CD4-positive, alpha-beta memory T cell (primary cell): ENCODE results near the gene G6PD. TPM values are rescaled to one million over a fixed set of nuclear protein-coding genes. Genes with fewer than 3 reads are reported as not detected.
"Not testable (repeated sequence)": the region's sequence is repeated elsewhere in the genome, so short reads cannot be mapped to it uniquely, and the experiment has no call there.

Experiments used
- CTCF ChIA-PET: fragments of 350-600 bp; sonication (Branson Sonifier 250); formaldehyde crosslinking; loops from one replicate; lab custom pipeline; 2021; ENCODE audit warnings: inconsistent platforms; ENCODE audit not compliant: partially characterized antibody; lab: Charles Lee
- POLR2A ChIA-PET: fragments of 350-600 bp; sonication (Branson Sonifier 250); formaldehyde crosslinking; loops from one replicate; lab custom pipeline; 2021; ENCODE audit not compliant: partially characterized antibody; lab: Charles Lee
- DNase-seq, 5 donors: peaks; one replicate each; pipeline versions ENCODE4 v3.0.0 to v3.0.0-alpha.2; 2020 to 2022; ENCODE audit warnings: mixed read lengths in 1 of 5
- H3K27ac ChIP-seq: one replicate; pipeline ENCODE4 v1.7.0; 2013; ENCODE audit warnings: low read depth, low read length
- H3K27me3 ChIP-seq: 2 replicates; pipeline ENCODE4 v1.7.0; 2013; ENCODE audit warnings: mild to moderate bottlenecking, low read length, moderate library complexity; ENCODE audit not compliant: insufficient read depth
- H3K36me3 ChIP-seq: 2 replicates; pipeline ENCODE4 v1.7.0; 2013; ENCODE audit warnings: mild to moderate bottlenecking, low read length, moderate library complexity; ENCODE audit not compliant: insufficient read depth
- H3K4me1 ChIP-seq: 2 replicates; pipeline ENCODE4 v1.7.0; 2013; ENCODE audit warnings: mild to moderate bottlenecking, low read length, moderate library complexity; ENCODE audit not compliant: insufficient read depth
- H3K4me3 ChIP-seq, 2 donors: one replicate each; pipeline ENCODE4 v1.7.0; 2013; ENCODE audit warnings: low read length in 2 of 2, mild to moderate bottlenecking in 1 of 2
- H3K9me3 ChIP-seq, 2 donors: one replicate each; pipeline ENCODE4 v1.7.0; 2013; ENCODE audit warnings: low read length in 2 of 2, control low read depth in 1 of 2; ENCODE audit not compliant: control insufficient read depth in 1 of 2
- H3K27ac Mint-ChIP-seq, 7 donors: one replicate each; pipeline ENCODE4 v1.8.0; 2020 to 2021; ENCODE audit warnings: mixed read lengths in 7 of 7, mild to moderate bottlenecking in 6 of 7, inconsistent platforms in 3 of 7, moderate library complexity in 3 of 7
- H3K27me3 Mint-ChIP-seq, 2 donors: one replicate each; pipeline ENCODE4 v1.8.0; 2020 to 2021; ENCODE audit warnings: mixed read lengths in 2 of 2
- H3K36me3 Mint-ChIP-seq, 2 donors: one replicate each; pipeline ENCODE4 v1.8.0; 2020 to 2021; ENCODE audit warnings: mixed read lengths in 2 of 2, inconsistent platforms in 1 of 2, mild to moderate bottlenecking in 1 of 2
- H3K4me1 Mint-ChIP-seq, 4 donors: one replicate each; pipeline ENCODE4 v1.8.0; 2020 to 2021; ENCODE audit warnings: mixed read lengths in 4 of 4, mild to moderate bottlenecking in 1 of 4
- H3K4me3 Mint-ChIP-seq, 8 donors: one replicate each; pipeline ENCODE4 v1.8.0; 2020 to 2021; ENCODE audit warnings: mixed read lengths in 8 of 8, mild to moderate bottlenecking in 7 of 8, moderate library complexity in 6 of 8, inconsistent platforms in 3 of 8
- H3K9me3 Mint-ChIP-seq, 8 donors: one replicate each; pipeline ENCODE4 v1.8.0; 2020 to 2021; ENCODE audit warnings: mixed read lengths in 8 of 8, mild to moderate bottlenecking in 5 of 8, inconsistent platforms in 3 of 8, moderate library complexity in 1 of 8
- intact Hi-C: fragments of 100-400 bp; cut with micrococcal nuclease; formaldehyde crosslinking; loops from one replicate; pipeline ENCODE4 v1.15.1; 2023
- polyA plus RNA-seq, 2 donors: library from polyadenylated mRNA; unstranded; fragments of 300-500 nt; fragmentation: Illumina TruSeq; gene quantifications; one replicate each; pipeline ENCODE4 v1.2.3, GENCODE V29; 2021
- total RNA-seq, 2 experiments: library from RNA; stranded (reverse); gene quantifications; one replicate each; pipeline ENCODE4 v1.2.3, GENCODE V29; 2021

G6PD gene
- total and polyA plus RNA-seq, 4 experiments from 2014 or later = 1.7 to 46.0 (median 24.6) TPM

- ChIA-PET POLR2A (interaction anchor here (1.0 to 1.6 kb wide), 2 partner anchors 17 to 109 kb away, joined by 4 read pairs; partner anchors contain the start of genes RPL10 and SLC10A3), CTCF (interaction anchor here (1.2 kb wide), 1 partner anchor 19 kb away, joined by 5 read pairs; no protein-coding TSS in a partner anchor)
- intact Hi-C loops = no loop called here
- Mint-ChIP-seq H3K4me3 (no peak overlapping the region), H3K9me3 (peaks cover 0 to 5% (median 0%) of the 10 kb centered on the region in 8 donors), H3K27me3 (no peaks in the 10 kb centered on the region), H3K36me3 (peaks cover 9 to 15% of the 10 kb centered on the region in 2 donors), H3K27ac (no peak overlapping the region), H3K4me1 (peaks cover 2 to 16% (median 6%) of the 10 kb centered on the region in 4 donors)
- Histone ChIP-seq H3K4me1 (peaks cover 5% of the 10 kb centered on the region), H3K27me3 (no peaks in the 10 kb centered on the region), H3K9me3 (no peaks in the 10 kb centered on the region), H3K36me3 (no peaks in the 10 kb centered on the region), H3K27ac (no peak overlapping the region), H3K4me3 (no peak overlapping the region)
- no peak for DNase-seq
Observed at GRCh38 chrX:154507673-154508383, 38.8 kb downstream of the G6PD start.

- no peaks in the 10 kb centered on the region for H3K27me3 Mint-ChIP-seq
- H3K36me3 Mint-ChIP-seq = peaks cover 9 to 15% of the 10 kb centered on the region in 2 donors
- H3K36me3 ChIP-seq = no peaks in the 10 kb centered on the region
- no peak overlapping the region for H3K27ac ChIP-seq
- H3K4me1 Mint-ChIP-seq = peaks cover 2 to 8% (median 6%) of the 10 kb centered on the region in 4 donors
- DNase-seq = no peak
- POLR2A ChIA-PET = interaction anchor here (1.0 to 1.6 kb wide), 2 partner anchors 16 to 108 kb away, joined by 4 read pairs; partner anchors contain the start of genes RPL10 and SLC10A3
- peaks cover 5% of the 10 kb centered on the region for H3K4me1 ChIP-seq
- H3K9me3 ChIP-seq = no peaks in the 10 kb centered on the region
- H3K27ac Mint-ChIP-seq = no peak overlapping the region
- no peaks in the 10 kb centered on the region for H3K27me3 ChIP-seq
- CTCF ChIA-PET = interaction anchor here (1.2 kb wide), 1 partner anchor 20 kb away, joined by 5 read pairs; no protein-coding TSS in a partner anchor
- intact Hi-C loops = no loop called here
- H3K4me3 Mint-ChIP-seq = no peak overlapping the region
- H3K4me3 ChIP-seq = no peak overlapping the region
- peaks cover 0 to 5% (median 0%) of the 10 kb centered on the region in 8 donors for H3K9me3 Mint-ChIP-seq
Observed at GRCh38 chrX:154506483-154507332, 39.9 kb downstream of the G6PD start.

- CTCF ChIA-PET = no interaction called here
Observed at GRCh38 chrX:154505734-154506133, 40.9 kb downstream of the G6PD start.

GRCh38 chrX:154502989-154503388 lies 43.7 kb downstream of the G6PD start:
- no peak overlapping the region for H3K27ac ChIP-seq
- no peaks in the 10 kb centered on the region for H3K27me3 ChIP-seq
- H3K36me3 ChIP-seq = no peaks in the 10 kb centered on the region
- H3K4me3 Mint-ChIP-seq = no peak overlapping the region
- H3K27me3 Mint-ChIP-seq = no peaks in the 10 kb centered on the region
- no peaks in the 10 kb centered on the region for H3K4me1 Mint-ChIP-seq
- no peak overlapping the region for H3K27ac Mint-ChIP-seq
- CTCF ChIA-PET = no interaction called here
- intact Hi-C loops = no loop called here
- no peak overlapping the region for H3K4me3 ChIP-seq
- no peaks in the 10 kb centered on the region for H3K4me1 ChIP-seq
- H3K9me3 Mint-ChIP-seq = no peaks in the 10 kb centered on the region
- POLR2A ChIA-PET = interaction anchor here (1.5 kb wide), 1 partner anchor 12 kb away, joined by 5 read pairs; no protein-coding TSS in a partner anchor
- no peaks in the 10 kb centered on the region for H3K9me3 ChIP-seq
- no peak for DNase-seq
- no peaks in the 10 kb centered on the region for H3K36me3 Mint-ChIP-seq

More at GRCh38 chrX:154505734-154506133, 40.9 kb downstream of the G6PD start:
- Mint-ChIP-seq H3K27me3 (no peaks in the 10 kb centered on the region), H3K27ac (no peak overlapping the region), H3K4me3 (no peak overlapping the region), H3K9me3 (peaks cover 0 to 5% (median 0%) of the 10 kb centered on the region in 8 donors), H3K36me3 (peaks cover 7 to 15% of the 10 kb centered on the region in 2 donors), H3K4me1 (peaks cover 0 to 1% (median under 1%) of the 10 kb centered on the region in 4 donors)
- Histone ChIP-seq H3K27me3 (no peaks in the 10 kb centered on the region), H3K9me3 (no peaks in the 10 kb centered on the region), H3K27ac (no peak overlapping the region), H3K4me3 (no peak overlapping the region), H3K4me1 (no peaks in the 10 kb centered on the region), H3K36me3 (no peaks in the 10 kb centered on the region)
- POLR2A ChIA-PET = no interaction called here
- no peak for DNase-seq
- intact Hi-C loops = no loop called here

GRCh38 chrX:154502098-154502497 lies 44.5 kb downstream of the G6PD start:
- no peak overlapping the region for H3K4me3 Mint-ChIP-seq
- POLR2A ChIA-PET = interaction anchor here (1.5 kb wide), 1 partner anchor 11 kb away, joined by 5 read pairs; no protein-coding TSS in a partner anchor
- no peaks in the 10 kb centered on the region for H3K36me3 ChIP-seq

GRCh38 chrX:154501423-154501822 lies 45.2 kb downstream of the G6PD start:
- H3K9me3 ChIP-seq, H3K9me3 Mint-ChIP-seq, H3K27me3 ChIP-seq, H3K27ac ChIP-seq, H3K4me3 Mint-ChIP-seq, H3K27me3 Mint-ChIP-seq, H3K4me3 ChIP-seq, H3K36me3 Mint-ChIP-seq, intact Hi-C loops, H3K4me1 ChIP-seq, H3K27ac Mint-ChIP-seq, H3K4me1 Mint-ChIP-seq, H3K36me3 ChIP-seq, CTCF ChIA-PET, DNase-seq: not testable (repeated sequence)
- POLR2A ChIA-PET = interaction anchor here (0.7 kb wide), 1 partner anchor 11 kb away, joined by 3 read pairs; no protein-coding TSS in a partner anchor

More at GRCh38 chrX:154502098-154502497, 44.5 kb downstream of the G6PD start:
- no peak overlapping the region for H3K4me3 ChIP-seq
- DNase-seq = no peak
- H3K4me1 ChIP-seq = no peaks in the 10 kb centered on the region
- no peaks in the 10 kb centered on the region for H3K27me3 Mint-ChIP-seq
- no peaks in the 10 kb centered on the region for H3K9me3 Mint-ChIP-seq
- no peaks in the 10 kb centered on the region for H3K9me3 ChIP-seq
- H3K36me3 Mint-ChIP-seq = no peaks in the 10 kb centered on the region
- intact Hi-C loops = no loop called here
- CTCF ChIA-PET = no interaction called here
- no peaks in the 10 kb centered on the region for H3K27me3 ChIP-seq
- no peak overlapping the region for H3K27ac ChIP-seq
- no peak overlapping the region for H3K27ac Mint-ChIP-seq
- H3K4me1 Mint-ChIP-seq = no peaks in the 10 kb centered on the region
